ENCODE measurements around the gene OLIG2. TPM values are rescaled to one million over a fixed set of nuclear protein-coding genes. Genes with fewer than 3 reads are reported as not detected.

Gene OLIG2
- total RNA-seq, 2 experiments from 2014 or later = not detected

DNA sequence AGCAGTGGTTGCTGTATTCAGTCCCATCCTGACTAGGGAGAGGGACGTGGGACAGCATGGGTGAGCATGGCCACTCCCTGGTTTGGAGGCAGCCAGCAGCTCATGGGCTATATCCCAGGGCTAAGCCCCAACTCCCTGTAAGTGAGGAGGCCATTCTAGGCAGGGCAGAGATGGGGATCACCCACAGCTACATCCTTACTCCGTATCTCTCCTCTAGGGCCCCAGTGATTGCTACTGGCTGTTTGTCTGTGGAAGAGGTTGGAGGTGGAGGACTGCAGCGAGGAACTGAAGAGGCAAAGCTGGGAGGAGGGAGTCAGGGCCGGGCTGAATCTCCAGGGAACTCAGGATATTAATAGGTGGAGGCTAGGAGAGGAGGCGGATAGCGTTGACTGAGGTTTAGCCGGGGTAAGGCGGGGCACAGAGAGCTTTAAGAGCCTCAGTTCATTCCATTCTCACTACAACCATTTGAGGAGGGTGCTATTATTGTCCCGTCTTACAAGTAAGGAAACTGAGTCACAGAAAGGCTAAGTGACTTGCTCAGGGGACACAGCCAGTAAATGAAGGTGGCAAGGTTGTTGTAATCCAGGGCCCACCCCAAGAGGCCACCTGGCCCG, 6.8 kb downstream of the OLIG2 start:
- Histone ChIP-seq H3K79me2 (ENCODE audit: insufficient read depth, low read depth, low read length) (no peaks in the 10 kb centered on the region), H3K4me1 (ENCODE audit: insufficient read depth, low read length, poor library complexity, severe bottlenecking) (no peaks in the 10 kb centered on the region), H3K27ac (ENCODE audit: low read depth, low read length, poor library complexity, severe bottlenecking) (no peak overlapping the region), H3K9me3 (ENCODE audit: low read length) (no peaks in the 10 kb centered on the region), H3K9me2 (ENCODE audit: insufficient read depth, low read length) (no peaks in the 10 kb centered on the region), H3K36me3 (ENCODE audit: insufficient read depth, low read length) (no peaks in the 10 kb centered on the region), H3K4me3 (ENCODE audit: low read depth, low read length, poor library complexity, severe bottlenecking) (no peak overlapping the region), H3K4me2 (ENCODE audit: low read length) (no peak overlapping the region), H4K20me1 (ENCODE audit: insufficient read depth, low read length) (no peaks in the 10 kb centered on the region), H2AFZ (ENCODE audit: low read length) (no peak overlapping the region)
- intact Hi-C loops (cut with micrococcal nuclease; ENCODE audit: unreplicated experiment) = no loop called here
- CTCF ChIA-PET (ENCODE audit: unreplicated experiment) = no interaction called here
- no TSS peak for BruUV-seq (replicated peaks)
- POLR2A ChIA-PET = no interaction called here
- no peak for DNase-seq (ENCODE audit: low spot score)
- TF ChIP-seq, protein P1, sequence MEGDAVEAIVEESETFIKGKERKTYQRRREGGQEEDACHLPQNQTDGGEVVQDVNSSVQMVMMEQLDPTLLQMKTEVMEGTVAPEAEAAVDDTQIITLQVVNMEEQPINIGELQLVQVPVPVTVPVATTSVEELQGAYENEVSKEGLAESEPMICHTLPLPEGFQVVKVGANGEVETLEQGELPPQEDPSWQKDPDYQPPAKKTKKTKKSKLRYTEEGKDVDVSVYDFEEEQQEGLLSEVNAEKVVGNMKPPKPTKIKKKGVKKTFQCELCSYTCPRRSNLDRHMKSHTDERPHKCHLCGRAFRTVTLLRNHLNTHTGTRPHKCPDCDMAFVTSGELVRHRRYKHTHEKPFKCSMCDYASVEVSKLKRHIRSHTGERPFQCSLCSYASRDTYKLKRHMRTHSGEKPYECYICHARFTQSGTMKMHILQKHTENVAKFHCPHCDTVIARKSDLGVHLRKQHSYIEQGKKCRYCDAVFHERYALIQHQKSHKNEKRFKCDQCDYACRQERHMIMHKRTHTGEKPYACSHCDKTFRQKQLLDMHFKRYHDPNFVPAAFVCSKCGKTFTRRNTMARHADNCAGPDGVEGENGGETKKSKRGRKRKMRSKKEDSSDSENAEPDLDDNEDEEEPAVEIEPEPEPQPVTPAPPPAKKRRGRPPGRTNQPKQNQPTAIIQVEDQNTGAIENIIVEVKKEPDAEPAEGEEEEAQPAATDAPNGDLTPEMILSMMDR (conservative IDR thresholded peaks at IDR 0.05; ENCODE audit: low read length) = no peak
- no peak for TF ChIP-seq EZH2phosphoT487 (IDR thresholded peaks at IDR 0.05; ENCODE audit: borderline replicate concordance, low read depth, low read length)

DNA sequence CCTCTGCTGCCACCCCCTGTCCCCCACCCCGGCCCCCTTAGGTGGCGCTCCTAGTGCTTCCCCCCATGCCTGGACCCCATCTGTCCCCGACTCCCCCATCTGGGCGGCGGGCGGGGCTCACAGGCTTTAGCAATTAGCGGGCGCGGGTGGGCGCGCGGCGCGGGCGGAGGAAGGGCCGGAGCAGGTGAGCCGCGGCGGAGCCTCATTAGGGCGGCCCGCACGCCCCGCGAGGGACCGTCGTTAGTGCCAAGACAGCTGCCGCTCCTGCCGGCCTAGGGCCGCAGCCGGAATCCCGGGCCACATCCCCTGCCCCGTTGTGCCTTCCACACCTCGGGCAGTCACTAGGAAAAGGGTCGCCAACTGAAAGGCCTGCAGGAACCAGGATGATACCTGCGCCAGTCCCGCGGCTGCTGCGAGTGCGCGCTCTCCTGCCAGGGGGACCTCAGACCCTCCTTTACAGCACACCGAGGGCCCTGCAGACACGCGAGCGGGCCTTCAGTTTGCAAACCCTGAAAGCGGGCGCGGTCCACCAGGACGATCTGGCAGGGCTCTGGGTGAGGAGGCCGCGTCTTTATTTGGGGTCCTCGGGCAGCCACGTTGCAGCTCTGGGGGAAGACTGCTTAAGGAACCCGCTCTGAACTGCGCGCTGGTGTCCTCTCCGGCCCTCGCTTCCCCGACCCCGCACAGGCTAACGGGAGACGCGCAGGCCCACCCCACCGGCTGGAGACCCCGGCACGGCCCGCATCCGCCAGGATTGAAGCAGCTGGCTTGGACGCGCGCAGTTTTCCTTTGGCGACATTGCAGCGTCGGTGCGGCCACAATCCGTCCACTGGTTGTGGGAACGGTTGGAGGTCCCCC, 7.6 kb downstream of the OLIG2 start:
- H3K9me2 ChIP-seq (ENCODE audit: insufficient read depth, low read length) = no peaks in the 10 kb centered on the region
- no peak overlapping the region for H3K27ac ChIP-seq (ENCODE audit: low read depth, low read length, poor library complexity, severe bottlenecking)
- H3K4me3 ChIP-seq (ENCODE audit: low read depth, low read length, poor library complexity, severe bottlenecking) = no peak overlapping the region
- DNase-seq (ENCODE audit: low spot score) = no peak
- no TSS peak for BruUV-seq (replicated peaks)
- no peaks in the 10 kb centered on the region for H3K36me3 ChIP-seq (ENCODE audit: insufficient read depth, low read length)
- H3K9me3 ChIP-seq (ENCODE audit: low read length) = no peaks in the 10 kb centered on the region
- TF ChIP-seq, protein P1 (conservative IDR thresholded peaks at IDR 0.05; ENCODE audit: low read length) = no peak
- no peak for TF ChIP-seq EZH2phosphoT487 (IDR thresholded peaks at IDR 0.05; ENCODE audit: borderline replicate concordance, low read depth, low read length)
- H3K79me2 ChIP-seq (ENCODE audit: insufficient read depth, low read depth, low read length) = no peaks in the 10 kb centered on the region
- no peak overlapping the region for H2AFZ ChIP-seq (ENCODE audit: low read length)
- no peaks in the 10 kb centered on the region for H4K20me1 ChIP-seq (ENCODE audit: insufficient read depth, low read length)
- ChIA-PET POLR2A (no interaction called here), CTCF (ENCODE audit: unreplicated experiment) (no interaction called here)
- intact Hi-C loops (cut with micrococcal nuclease; ENCODE audit: unreplicated experiment) = no loop called here
- no peak overlapping the region for H3K4me2 ChIP-seq (ENCODE audit: low read length)
- H3K4me1 ChIP-seq (ENCODE audit: insufficient read depth, low read length, poor library complexity, severe bottlenecking) = no peaks in the 10 kb centered on the region

DNA sequence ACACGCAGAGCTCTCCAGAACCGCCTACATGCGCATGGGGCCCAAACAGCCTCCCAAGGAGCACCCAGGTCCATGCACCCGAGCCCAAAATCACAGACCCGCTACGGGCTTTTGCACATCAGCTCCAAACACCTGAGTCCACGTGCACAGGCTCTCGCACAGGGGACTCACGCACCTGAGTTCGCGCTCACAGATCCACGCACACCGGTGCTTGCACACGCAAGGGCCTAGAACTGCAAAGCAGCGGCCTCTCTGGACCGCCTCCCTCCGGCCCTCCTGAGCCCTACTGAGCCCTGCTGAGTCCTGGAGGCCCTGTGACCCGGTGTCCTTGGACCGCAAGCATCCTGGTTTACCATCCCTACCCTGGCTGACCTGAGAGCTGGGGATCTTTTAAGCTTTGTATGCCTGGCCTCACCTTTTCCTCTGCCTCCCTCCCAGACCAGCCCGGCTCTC, 8.3 kb downstream of the OLIG2 start:
- Histone ChIP-seq H3K4me1 (ENCODE audit: insufficient read depth, low read length, poor library complexity, severe bottlenecking) (no peaks in the 10 kb centered on the region), H3K36me3 (ENCODE audit: insufficient read depth, low read length) (no peaks in the 10 kb centered on the region), H3K4me3 (ENCODE audit: low read depth, low read length, poor library complexity, severe bottlenecking) (no peak overlapping the region), H3K9me2 (ENCODE audit: insufficient read depth, low read length) (no peaks in the 10 kb centered on the region), H3K9me3 (ENCODE audit: low read length) (no peaks in the 10 kb centered on the region), H3K4me2 (ENCODE audit: low read length) (no peak overlapping the region), H4K20me1 (ENCODE audit: insufficient read depth, low read length) (no peaks in the 10 kb centered on the region), H3K79me2 (ENCODE audit: insufficient read depth, low read depth, low read length) (no peaks in the 10 kb centered on the region), H3K27ac (ENCODE audit: low read depth, low read length, poor library complexity, severe bottlenecking) (no peak overlapping the region), H2AFZ (ENCODE audit: low read length) (no peak overlapping the region)
- ChIA-PET POLR2A (no interaction called here), CTCF (ENCODE audit: unreplicated experiment) (no interaction called here)
- intact Hi-C loops (cut with micrococcal nuclease; ENCODE audit: unreplicated experiment) = no loop called here
- TF ChIP-seq EZH2phosphoT487 (IDR thresholded peaks at IDR 0.05; ENCODE audit: borderline replicate concordance, low read depth, low read length) = no peak
- TF ChIP-seq, protein P1 (conservative IDR thresholded peaks at IDR 0.05; ENCODE audit: low read length) = no peak
- BruUV-seq (replicated peaks) = no TSS peak
- DNase-seq (ENCODE audit: low spot score) = no peak

All from OCI-LY7 (cell line).